Measurements from ENCODE around the gene ASIC1. TPM values are rescaled to one million over a fixed set of nuclear protein-coding genes. Genes with fewer than 3 reads are reported as not detected.

The ASIC1 gene
- total RNA-seq, 2 donors from 2014 or later, result 0.52 to 0.99 TPM

DNA sequence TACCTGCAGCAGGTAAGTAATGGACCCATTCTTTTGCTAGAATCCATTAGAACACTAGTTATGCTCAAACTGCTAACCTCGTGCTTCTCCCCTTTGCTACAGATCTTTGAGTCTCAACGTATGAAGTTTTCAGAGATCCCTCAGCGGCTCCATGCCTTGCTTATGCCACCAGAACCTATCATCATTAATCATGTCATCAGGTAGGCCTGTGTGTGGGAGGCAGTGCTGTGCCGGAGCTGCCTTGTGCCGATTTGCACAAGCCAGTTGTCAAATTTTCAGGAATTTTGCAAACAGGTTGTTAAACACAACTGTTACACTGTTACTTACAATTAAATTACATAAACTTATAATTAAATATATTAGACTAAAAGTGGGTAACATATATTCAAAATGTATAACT lies 33.0 kb downstream of the ASIC1 start:
- no peak overlapping the region for H3K27ac ChIP-seq
- DNase-seq, result no peak
- no peaks in the 10 kb centered on the region for H3K9me3 ChIP-seq
- 73 to 80% methylated on average over 5 of the region's 5 CpGs for WGBS, 2 donors
- intact Hi-C loops (cut with DNase I), result no loop called here
- H3K27me3 ChIP-seq, result no peaks in the 10 kb centered on the region
- peaks cover 3 to 47% of the 10 kb centered on the region in 2 donors for H3K36me3 ChIP-seq (replicated peaks in 1 of 2; ENCODE audit: insufficient read depth in 1 of 2, low read depth in 2 of 2)
- ATAC-seq, result no peak
- H3K4me1 ChIP-seq, result peaks cover 20% of the 10 kb centered on the region
- H3K4me3 ChIP-seq, result no peak overlapping the region
- TF ChIP-seq, protein P1, sequence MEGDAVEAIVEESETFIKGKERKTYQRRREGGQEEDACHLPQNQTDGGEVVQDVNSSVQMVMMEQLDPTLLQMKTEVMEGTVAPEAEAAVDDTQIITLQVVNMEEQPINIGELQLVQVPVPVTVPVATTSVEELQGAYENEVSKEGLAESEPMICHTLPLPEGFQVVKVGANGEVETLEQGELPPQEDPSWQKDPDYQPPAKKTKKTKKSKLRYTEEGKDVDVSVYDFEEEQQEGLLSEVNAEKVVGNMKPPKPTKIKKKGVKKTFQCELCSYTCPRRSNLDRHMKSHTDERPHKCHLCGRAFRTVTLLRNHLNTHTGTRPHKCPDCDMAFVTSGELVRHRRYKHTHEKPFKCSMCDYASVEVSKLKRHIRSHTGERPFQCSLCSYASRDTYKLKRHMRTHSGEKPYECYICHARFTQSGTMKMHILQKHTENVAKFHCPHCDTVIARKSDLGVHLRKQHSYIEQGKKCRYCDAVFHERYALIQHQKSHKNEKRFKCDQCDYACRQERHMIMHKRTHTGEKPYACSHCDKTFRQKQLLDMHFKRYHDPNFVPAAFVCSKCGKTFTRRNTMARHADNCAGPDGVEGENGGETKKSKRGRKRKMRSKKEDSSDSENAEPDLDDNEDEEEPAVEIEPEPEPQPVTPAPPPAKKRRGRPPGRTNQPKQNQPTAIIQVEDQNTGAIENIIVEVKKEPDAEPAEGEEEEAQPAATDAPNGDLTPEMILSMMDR (IDR thresholded peaks at IDR 0.05), result no peak
- TF ChIP-seq POLR2A (IDR thresholded peaks at IDR 0.05), result no peak

DNA sequence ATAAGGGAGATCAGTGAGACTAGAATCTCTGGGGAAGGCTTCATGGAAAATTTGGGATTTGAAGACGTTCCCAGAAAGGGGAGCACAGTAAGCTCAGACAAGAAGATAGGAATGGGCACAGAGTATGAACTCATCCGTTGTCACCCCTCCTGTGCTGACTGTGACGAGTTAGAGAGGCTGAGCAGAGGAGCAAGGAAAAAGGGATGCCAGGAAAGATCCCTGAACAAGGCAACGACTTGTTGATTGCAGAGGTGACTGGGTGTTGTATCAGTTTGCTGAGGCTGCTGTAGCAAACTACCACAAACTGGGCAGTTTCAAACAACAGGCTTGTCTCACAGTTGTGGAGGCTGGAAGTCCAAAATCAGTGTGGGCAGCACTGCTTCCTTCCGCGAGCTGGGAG lies 40.6 kb downstream of the ASIC1 start:
- ATAC-seq, result no peak
- peaks cover 12 to 58% of the 10 kb centered on the region in 2 donors for H3K36me3 ChIP-seq (replicated peaks in 1 of 2; ENCODE audit: insufficient read depth in 1 of 2, low read depth in 2 of 2)
- H3K27me3 ChIP-seq, result no peaks in the 10 kb centered on the region
- DNase-seq, result no peak
- TF ChIP-seq, protein P1 (IDR thresholded peaks at IDR 0.05), result no peak
- TF ChIP-seq POLR2A (IDR thresholded peaks at IDR 0.05), result no peak
- no peaks in the 10 kb centered on the region for H3K4me1 ChIP-seq
- H3K4me3 ChIP-seq, result no peak overlapping the region
- WGBS, 2 donors, result 87 to 88% methylated on average over 6 of the region's 6 CpGs
- intact Hi-C loops (cut with DNase I), result no loop called here
- H3K27ac ChIP-seq, result no peak overlapping the region
- no peaks in the 10 kb centered on the region for H3K9me3 ChIP-seq

DNA sequence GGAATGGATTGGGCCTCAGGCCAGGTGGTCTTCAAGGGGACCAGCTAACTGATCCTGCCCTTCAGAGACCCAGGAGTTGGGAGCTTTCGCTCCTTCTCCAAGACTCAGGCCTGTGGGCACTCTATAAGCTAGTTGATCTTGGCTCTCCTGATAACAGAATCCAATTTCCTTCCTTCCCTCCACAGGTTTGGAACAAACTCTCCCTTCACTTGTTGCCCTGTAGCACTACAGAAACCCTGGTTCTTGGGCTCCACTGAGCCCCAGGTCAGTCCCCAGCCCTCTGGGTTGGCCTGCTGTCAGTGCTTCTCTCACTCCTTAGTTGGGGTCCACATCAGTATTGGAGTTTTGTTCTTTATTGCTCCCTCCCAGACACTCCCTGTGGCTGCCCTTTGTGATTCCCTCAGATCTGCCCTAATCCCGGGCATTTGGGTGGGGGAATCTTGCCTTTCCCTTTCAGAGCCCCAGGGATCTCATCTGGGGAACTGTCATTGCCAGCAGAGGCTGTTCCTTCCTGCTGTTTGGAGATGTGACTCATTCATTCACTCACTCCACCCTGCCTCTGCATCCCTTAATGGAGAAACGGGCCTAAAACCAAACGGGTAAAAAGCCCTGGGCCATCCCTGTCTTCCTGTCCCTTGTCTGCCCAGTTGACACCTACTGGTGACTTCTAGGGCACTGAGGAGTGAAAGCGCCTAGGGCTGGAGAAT lies 42.1 kb downstream of the ASIC1 start:
- Histone ChIP-seq H3K27ac (no peak overlapping the region), H3K9me3 (no peaks in the 10 kb centered on the region), H3K27me3 (no peaks in the 10 kb centered on the region), H3K4me1 (peaks cover 14% of the 10 kb centered on the region), H3K4me3 (no peak overlapping the region), H3K36me3 (replicated peaks in 1 of 2; ENCODE audit: insufficient read depth in 1 of 2, low read depth in 2 of 2) (peaks cover 12 to 45% of the 10 kb centered on the region in 2 donors)
- 79 to 87% methylated on average over 4 to 5 of the region's 5 CpGs for WGBS, 2 donors
- intact Hi-C loops (cut with DNase I), result no loop called here
- ATAC-seq (no peak), DNase-seq (no peak)
- TF ChIP-seq, protein P1 (IDR thresholded peaks at IDR 0.05), result no peak
- no peak for TF ChIP-seq POLR2A (IDR thresholded peaks at IDR 0.05)

DNA sequence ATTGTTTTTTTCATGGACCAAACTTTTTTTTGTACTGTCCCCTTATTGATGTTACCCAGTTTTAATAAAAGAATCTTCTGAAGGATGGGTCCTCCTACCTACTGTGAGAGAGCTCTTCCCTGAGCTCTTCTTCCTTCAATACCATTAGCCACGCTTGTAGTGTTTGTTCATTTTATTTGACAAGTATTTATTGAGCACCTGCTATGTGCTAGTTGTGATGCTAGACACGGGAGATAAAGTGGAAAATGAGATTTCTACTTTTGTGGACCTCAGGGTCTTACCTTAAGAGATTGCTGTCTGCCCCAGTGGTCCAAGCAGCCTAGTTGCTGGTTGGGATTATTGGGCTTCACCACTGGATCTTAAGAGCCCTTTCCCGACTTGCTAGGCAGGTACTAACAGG lies 43.2 kb downstream of the ASIC1 start:
- 80 to 85% methylated on average over 3 of the region's 3 CpGs for WGBS, 2 donors
- intact Hi-C loops (cut with DNase I), result no loop called here
- no peak for TF ChIP-seq POLR2A (IDR thresholded peaks at IDR 0.05)
- TF ChIP-seq, protein P1 (IDR thresholded peaks at IDR 0.05), result no peak
- H3K27ac ChIP-seq, result no peak overlapping the region
- no peaks in the 10 kb centered on the region for H3K27me3 ChIP-seq
- ATAC-seq (no peak), DNase-seq (no peak)
- no peak overlapping the region for H3K4me3 ChIP-seq
- H3K36me3 ChIP-seq (replicated peaks in 1 of 2; ENCODE audit: insufficient read depth in 1 of 2, low read depth in 2 of 2), result peaks cover 12 to 34% of the 10 kb centered on the region in 2 donors
- peaks cover 16% of the 10 kb centered on the region for H3K4me1 ChIP-seq
- H3K9me3 ChIP-seq, result no peaks in the 10 kb centered on the region

DNA sequence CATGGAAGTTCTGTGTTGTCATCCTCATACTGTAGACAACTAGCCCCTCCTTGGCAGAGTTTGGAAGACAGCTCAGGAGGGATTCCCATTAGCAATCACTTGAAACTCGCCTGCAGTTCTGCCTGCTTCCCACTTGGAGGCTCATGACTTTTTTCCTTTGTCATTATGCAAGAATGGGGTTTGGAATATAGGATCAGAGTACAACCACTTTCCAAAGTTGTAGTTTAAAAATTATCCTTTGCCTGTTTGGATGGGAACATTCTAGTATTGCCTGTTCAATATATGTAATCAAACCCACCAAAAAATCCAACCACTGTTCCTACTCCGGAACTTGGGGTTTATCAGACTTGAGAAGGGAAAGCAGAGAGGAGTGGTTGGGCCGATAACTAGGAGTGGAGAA lies 44.3 kb downstream of the ASIC1 start:
- WGBS, 2 donors, result 64 to 71% methylated on average over 3 of the region's 3 CpGs
- TF ChIP-seq POLR2A (IDR thresholded peaks at IDR 0.05), result no peak
- TF ChIP-seq, protein P1 (IDR thresholded peaks at IDR 0.05), result peak in 4 of 7 experiments; percentile 22 to 34 (median 30)
- intact Hi-C loops (cut with DNase I), result no loop called here

More for the DNA sequence above, 44.3 kb downstream of the ASIC1 start:
- H3K4me3 ChIP-seq, result no peak overlapping the region
- H3K4me1 ChIP-seq, result peaks cover 16% of the 10 kb centered on the region
- DNase-seq (no peak), ATAC-seq (no peak)
- peaks cover 12 to 27% of the 10 kb centered on the region in 2 donors for H3K36me3 ChIP-seq (replicated peaks in 1 of 2; ENCODE audit: insufficient read depth in 1 of 2, low read depth in 2 of 2)
- H3K27me3 ChIP-seq, result no peaks in the 10 kb centered on the region
- no peak overlapping the region for H3K27ac ChIP-seq
- no peaks in the 10 kb centered on the region for H3K9me3 ChIP-seq
